ENCODE data around the gene RIPK3. TPM values are rescaled to one million over a fixed set of nuclear protein-coding genes. Genes with fewer than 3 reads are reported as not detected.
"Not testable (repeated sequence)": the region's sequence is repeated elsewhere in the genome, so short reads cannot be mapped to it uniquely, and the experiment has no call there.

The RIPK3 gene
- total RNA-seq, 2 experiments from 2014 or later: 5.4 to 6.3 TPM

DNA sequence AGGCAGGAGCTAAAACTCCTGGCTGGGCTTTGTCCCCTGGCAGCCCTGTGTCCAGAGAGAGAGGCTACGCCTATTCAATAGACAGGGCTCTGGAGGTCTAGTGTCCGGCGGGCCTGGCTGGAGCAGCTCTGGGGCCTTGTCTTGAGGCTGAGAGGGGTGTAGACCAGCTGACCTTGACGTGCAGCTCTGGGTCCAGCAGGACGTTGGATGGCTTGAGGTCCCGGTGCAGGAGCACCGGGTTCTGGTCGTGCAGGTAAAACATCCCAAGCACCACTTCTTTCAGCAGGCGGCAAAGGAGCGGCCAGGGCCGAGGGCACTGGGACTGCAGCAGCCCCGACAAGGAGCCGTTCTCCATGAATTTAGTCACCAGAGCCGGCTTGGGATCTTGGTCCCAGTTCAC is 948 bp downstream of the RIPK3 start:
- H3K9me3 Mint-ChIP-seq: no peaks in the 10 kb centered on the region
- DNase-seq: no peak

DNA sequence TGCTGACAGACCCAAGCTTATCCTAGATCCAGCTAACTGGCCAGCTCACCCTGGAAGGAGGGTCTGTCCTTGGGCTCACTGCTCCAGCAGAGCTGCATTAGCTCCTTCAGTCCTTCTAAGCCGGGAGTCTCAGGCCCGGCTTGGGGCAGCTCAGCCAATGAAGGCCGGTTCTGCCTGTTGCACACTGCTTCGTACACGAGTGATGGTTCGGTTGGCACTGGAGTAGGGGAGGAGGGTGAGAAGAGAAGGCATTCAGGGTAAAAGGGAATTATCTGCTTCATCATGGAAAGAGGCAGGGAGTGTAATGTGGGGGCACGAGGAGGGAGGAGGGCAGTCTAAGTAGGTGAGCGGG is 2.0 kb downstream of the RIPK3 start:
- H3K27me3 Mint-ChIP-seq: peaks cover 28% of the 10 kb centered on the region
- H3K4me1 Mint-ChIP-seq: peaks cover 29% of the 10 kb centered on the region
- no peak overlapping the region for H3K4me3 Mint-ChIP-seq
- no peaks in the 10 kb centered on the region for H3K9me3 Mint-ChIP-seq
- peaks cover 4% of the 10 kb centered on the region for H3K36me3 Mint-ChIP-seq
- no peak overlapping the region for H3K27ac Mint-ChIP-seq
- no peak for DNase-seq

More for the DNA sequence above, 948 bp downstream of the RIPK3 start:
- H3K27me3 Mint-ChIP-seq: peaks cover 17% of the 10 kb centered on the region
- no peak overlapping the region for H3K27ac Mint-ChIP-seq
- peaks cover 4% of the 10 kb centered on the region for H3K36me3 Mint-ChIP-seq
- peak overlapping the region; percentile 85 for H3K4me3 Mint-ChIP-seq
- H3K4me1 Mint-ChIP-seq: peaks cover 25% of the 10 kb centered on the region

DNA sequence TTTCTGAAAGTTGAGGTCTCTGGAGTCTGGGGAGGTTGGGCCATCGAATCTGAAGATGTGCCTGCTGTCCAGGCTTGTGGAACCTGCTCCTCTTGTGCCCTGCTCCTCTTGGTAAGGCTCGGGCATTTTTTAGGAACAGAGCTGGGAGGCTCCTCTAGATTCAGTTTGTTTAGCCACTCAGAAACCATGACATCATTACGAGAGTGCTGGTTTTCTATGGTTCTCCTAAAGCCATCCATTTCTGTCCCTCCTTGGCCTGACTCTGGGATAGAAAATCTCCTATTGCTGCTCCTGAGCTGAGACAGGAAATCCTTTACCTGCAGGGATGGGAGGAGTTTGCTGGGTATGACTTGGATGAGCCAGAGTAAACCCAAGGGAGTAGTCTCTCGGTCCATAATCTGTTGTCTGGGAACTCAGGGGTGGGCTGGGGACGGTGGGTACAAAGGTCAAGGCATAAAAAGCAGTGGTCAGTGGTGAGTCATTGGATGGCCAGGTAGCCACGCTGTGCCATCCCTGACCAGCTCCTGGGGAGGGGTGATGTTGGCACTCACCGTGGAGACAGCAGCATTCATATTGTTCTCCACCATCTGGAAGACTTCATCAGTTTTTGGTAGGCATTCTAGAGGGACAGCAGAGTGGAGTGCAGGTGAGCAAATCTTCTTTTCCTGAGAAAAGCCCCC is 2.5 kb downstream of the RIPK3 start:
- Mint-ChIP-seq H3K9me3 (no peaks in the 10 kb centered on the region), H3K27me3 (peaks cover 33% of the 10 kb centered on the region), H3K36me3 (peaks cover 4% of the 10 kb centered on the region), H3K27ac (no peak overlapping the region), H3K4me1 (peaks cover 32% of the 10 kb centered on the region), H3K4me3 (no peak overlapping the region)
- no peak for DNase-seq

DNA sequence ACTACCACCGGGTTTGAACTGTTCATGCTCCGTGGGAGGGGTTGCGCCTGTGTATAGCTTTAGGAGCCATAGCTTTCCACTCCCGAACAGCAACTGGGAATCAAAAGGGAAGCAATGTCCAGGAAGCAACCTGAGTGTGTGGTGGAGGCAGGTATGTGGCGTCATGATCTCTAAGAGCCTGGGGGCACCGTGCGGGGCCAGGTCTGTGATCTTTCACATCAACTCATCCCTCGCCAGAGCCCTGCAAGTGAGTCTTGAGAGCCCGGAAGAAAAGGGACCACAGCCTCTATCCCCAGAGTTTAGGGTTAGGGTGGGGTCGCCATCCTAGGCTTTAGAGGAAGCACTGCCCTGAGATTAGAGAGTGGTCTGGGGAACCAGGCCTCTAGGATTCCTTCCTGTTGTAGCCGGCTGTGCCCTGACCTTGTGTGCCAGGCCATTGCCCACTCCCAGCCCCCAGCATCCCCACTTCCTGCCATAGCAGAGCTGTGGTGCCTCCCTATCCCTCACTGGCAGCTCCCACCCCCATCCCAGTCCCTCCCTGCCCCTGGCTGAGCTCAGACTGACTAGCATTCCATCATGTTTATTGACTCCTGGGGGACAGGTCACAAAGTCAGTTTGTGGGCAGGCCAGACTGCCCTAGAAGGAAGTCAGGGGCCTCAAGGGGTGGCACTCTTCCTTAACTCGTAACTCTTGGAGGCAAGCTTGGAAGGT is 4.2 kb downstream of the RIPK3 start:
- DNase-seq: no peak
- Mint-ChIP-seq H3K4me1 (peaks cover 39% of the 10 kb centered on the region), H3K9me3 (no peaks in the 10 kb centered on the region), H3K36me3 (peaks cover 4% of the 10 kb centered on the region), H3K27me3 (peaks cover 46% of the 10 kb centered on the region), H3K4me3 (no peak overlapping the region), H3K27ac (no peak overlapping the region)

DNA sequence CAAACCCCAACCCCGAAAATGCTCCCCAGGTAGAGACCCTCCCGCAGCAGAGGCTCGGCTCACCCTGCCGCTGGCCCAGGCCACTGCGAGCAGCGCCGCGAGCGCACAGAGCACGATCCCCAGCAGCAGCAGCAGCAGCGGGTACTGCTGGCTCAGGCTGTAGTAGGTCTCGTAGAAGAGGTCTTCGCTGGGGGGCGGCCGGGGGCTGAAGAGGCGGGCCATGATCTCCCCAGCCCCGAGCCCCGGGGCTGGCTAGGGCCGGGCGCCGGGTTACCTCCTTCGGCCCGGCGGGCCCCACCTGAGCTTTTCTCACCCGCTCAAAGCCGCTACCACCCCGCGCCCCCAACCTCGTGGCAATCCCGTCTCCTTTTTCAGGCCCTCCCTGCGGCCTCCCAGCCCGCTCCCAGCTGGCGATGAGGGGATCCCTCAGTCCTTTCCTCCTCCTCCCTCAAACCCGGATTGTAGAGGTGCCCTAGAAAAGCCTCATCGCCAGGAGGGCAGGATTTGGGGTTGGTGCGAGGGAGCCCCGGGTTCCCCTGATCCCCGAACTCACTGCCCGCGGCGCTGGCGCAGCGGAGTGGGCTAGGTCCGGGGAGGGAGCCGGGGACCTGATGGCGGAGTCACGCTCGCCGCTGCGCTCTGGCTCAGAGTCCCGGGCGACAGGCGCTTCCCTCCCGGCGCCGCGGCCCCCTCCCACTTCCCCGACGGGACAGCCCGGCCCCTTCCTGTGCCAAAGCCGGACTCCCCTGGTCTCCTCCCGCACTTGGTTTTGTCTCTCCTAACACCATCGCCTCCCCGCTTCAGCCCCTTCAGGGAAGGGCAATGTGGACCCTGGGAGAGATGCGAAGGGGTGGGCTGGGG is 5.1 kb downstream of the RIPK3 start, which contains the start of gene ADCY4:
Gene ADCY4, minus strand, starts transcription at position 641 of the 861 bp plus-strand sequence. Its CDS starts 419 bp downstream, at position 222.
- Mint-ChIP-seq H3K4me3 (peak within 1 kb of the TSS; percentile 50), H3K36me3 (peaks cover 4% of the 10 kb centered on the region), H3K27me3 (peaks cover 49% of the 10 kb centered on the region), H3K9me3 (no peaks in the 10 kb centered on the region), H3K27ac (no peak within 1 kb of the TSS), H3K4me1 (peaks cover 34% of the 10 kb centered on the region)
- no peak for DNase-seq

DNA sequence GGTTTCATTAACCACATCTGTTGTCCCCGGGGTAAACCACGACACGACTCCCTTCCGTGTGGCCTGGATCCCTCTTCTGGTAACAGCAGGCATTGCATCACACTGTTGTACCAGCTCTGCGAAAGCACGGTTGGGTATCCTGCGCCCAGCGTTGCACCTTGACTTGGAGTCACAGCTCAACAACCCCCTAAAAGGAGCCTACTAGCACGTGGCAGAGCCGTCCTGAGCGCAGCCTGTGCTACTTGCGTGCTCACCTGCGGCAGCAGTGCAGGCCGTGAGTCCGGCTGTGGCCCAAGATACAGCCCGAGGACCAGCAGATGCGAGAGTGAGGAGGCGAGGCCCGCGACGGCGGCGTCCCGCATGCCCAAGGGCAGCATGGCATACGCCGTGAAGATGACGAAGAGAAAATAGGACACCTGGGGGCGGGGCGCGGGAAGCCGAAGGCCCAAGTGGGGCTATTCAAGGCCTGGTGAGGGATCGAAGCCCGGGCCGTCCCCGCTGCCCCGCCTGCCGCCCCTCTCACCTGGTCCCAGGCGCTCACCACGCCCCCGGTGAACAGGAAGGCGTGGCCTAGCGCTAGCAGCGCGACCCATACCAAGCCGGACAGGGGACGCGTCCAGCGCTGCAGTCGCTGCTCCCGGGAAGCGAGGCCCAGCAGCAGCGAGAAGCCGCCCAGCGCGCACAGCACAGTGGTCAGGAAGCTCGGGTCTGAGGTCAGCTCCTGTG is 7.4 kb downstream of the RIPK3 start:
- no peaks in the 10 kb centered on the region for H3K9me3 Mint-ChIP-seq
- peak; percentile 82 for DNase-seq
- H3K4me1 Mint-ChIP-seq: peaks cover 28% of the 10 kb centered on the region
- H3K4me3 Mint-ChIP-seq: peak overlapping the region; percentile 76
- H3K27ac Mint-ChIP-seq: peak overlapping the region; percentile 64
- H3K27me3 Mint-ChIP-seq: peaks cover 49% of the 10 kb centered on the region
- H3K36me3 Mint-ChIP-seq: peaks cover 3% of the 10 kb centered on the region

DNA sequence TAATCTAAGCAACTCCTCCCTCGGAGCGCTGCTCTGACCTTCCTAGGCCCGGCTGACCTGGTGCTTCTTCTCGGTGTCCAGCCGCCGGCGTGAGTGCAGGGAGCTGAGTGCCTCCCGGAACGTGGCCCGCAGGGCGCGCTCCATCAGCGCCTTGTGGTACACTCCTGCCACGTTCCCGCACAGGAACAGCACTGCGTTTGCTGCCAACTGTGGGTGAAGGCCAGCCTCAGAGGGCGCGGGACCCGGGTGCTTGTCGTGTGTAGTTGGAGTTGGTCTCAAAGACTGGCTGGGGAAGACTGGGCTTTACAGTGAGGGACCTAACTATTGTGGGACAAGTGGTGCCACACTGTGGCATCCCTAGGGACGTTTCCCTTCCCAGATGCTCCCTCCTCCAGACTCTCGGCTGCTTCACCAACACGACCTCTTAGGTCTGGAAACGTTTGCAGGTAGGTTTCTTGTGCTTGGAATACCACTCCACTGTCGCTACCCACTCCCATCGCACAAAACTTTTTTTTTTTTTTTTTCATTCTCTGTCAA is 8.0 kb downstream of the RIPK3 start:
- peak overlapping the region; percentile 76 for H3K4me3 Mint-ChIP-seq
- no peaks in the 10 kb centered on the region for H3K9me3 Mint-ChIP-seq
- H3K27me3 Mint-ChIP-seq: peaks cover 49% of the 10 kb centered on the region
- peaks cover 30% of the 10 kb centered on the region for H3K4me1 Mint-ChIP-seq
- peaks cover 2% of the 10 kb centered on the region for H3K36me3 Mint-ChIP-seq
- H3K27ac Mint-ChIP-seq: peak overlapping the region; percentile 64
- no peak for DNase-seq

DNA sequence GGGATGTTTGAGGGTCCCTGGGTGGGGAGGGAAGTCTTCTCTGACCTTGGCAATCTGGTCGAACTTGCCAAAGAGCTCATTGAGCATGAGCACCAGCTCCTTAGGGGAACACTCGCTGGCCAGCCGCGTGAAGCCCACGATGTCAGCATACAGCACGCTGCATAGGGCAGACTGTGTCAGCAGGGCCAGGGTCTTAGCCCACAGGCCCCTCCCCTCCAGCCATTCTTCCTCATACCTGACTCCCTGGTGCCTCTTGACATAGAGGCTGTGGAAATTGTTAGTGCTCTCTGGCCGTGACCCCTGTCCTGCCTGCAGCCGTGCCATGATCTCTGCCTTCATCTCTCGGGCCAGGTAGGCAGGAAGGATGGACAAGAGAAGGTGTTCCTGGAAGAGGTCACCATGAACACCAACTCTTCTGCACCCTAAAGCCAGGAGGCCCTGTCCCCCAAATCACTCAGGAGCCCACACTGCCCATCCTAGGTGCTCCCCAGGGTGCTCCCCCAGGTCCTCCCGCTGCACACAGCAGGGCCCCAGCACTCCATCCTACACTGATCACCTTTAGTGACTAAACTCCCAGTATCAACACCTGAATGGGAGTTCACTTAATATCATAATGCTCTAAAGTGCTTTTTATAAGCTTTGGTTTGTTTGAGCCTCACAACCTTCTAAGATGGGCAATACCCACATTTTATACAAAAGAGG is 8.7 kb downstream of the RIPK3 start:
- Mint-ChIP-seq H3K36me3 (peaks cover under 1% of the 10 kb centered on the region), H3K9me3 (no peaks in the 10 kb centered on the region), H3K4me3 (no peak overlapping the region), H3K27ac (no peak overlapping the region), H3K27me3 (peaks cover 49% of the 10 kb centered on the region), H3K4me1 (peaks cover 28% of the 10 kb centered on the region)
- no peak for DNase-seq

DNA sequence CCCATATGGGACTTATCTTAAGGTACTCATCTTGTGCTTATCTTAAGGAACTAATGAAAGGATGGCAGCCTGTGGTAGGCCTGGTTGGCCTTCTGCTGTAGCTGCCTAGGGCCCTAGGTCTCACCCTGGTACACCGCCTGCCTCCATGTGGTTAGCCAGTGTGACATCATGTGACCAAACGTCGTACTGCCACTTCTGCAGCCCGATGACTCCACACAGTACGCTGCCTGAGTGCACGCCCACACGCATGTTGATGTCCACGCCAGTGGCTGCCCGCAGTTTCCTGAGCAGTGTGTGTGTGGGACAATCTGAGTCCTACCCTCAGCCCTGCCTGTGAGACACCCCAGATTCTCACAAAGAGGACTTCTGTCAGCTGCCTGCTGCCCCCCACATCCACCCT is 10.1 kb downstream of the RIPK3 start:
- H3K27me3 Mint-ChIP-seq: peaks cover 41% of the 10 kb centered on the region
- H3K4me3 Mint-ChIP-seq: no peak overlapping the region
- no peaks in the 10 kb centered on the region for H3K9me3 Mint-ChIP-seq
- peak; percentile 35 for DNase-seq
- no peak overlapping the region for H3K27ac Mint-ChIP-seq
- peaks cover 26% of the 10 kb centered on the region for H3K4me1 Mint-ChIP-seq
- H3K36me3 Mint-ChIP-seq: no peaks in the 10 kb centered on the region

DNA sequence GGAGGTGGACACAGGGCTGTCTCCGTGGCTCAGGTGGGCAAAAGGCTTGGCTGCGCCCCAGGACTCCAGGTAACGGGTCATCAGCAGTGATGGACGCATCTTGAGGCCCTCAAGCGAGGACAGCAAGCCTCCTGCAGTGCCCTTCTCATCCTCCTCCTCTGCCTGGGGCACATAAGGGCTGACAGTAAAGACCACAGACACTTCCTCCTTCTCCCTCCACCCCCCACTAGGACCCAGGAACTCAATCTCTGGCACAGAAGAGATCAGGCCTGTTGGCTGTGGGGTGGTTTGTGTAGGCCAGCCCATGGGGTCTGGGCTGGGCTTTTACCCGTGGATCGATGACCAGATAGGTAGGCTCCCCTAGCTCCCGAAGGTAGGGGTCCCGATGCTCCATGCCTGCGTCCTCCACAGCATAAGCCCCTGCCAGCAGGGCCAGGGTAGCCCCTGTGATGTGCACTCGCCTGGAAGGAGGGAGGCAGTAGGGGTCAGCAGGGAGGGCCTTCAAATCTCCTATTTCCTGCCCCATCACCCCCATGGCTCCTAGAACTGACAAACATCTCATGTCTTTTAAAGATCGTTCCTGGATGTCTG is 10.6 kb downstream of the RIPK3 start:
- no peaks in the 10 kb centered on the region for H3K9me3 Mint-ChIP-seq
- no peaks in the 10 kb centered on the region for H3K36me3 Mint-ChIP-seq
- H3K27me3 Mint-ChIP-seq: peaks cover 35% of the 10 kb centered on the region
- no peak for DNase-seq
- no peak overlapping the region for H3K4me3 Mint-ChIP-seq
- H3K27ac Mint-ChIP-seq: no peak overlapping the region
- H3K4me1 Mint-ChIP-seq: peaks cover 24% of the 10 kb centered on the region

DNA sequence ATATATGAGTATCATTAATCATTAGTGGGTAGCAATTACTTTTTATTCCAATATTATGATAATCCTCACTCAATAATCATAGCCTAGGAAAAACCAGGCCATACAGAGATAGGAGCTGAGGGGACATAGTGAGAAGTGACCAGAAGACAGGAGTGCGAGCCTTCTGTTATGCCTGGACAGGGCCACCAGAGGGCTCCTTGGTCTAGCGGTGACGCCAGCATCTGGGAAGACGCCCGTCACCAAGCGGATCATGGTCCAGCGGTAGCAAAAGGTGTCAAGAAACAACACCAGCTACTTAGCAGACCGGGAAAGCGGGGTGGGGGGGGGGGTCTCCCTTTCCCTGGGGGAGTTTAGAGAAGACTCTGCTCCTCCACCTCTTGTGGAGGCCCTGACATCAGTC is 11.9 kb downstream of the RIPK3 start:
- not testable (repeated sequence) for DNase-seq, H3K4me3 Mint-ChIP-seq, H3K27ac Mint-ChIP-seq, H3K36me3 Mint-ChIP-seq, H3K9me3 Mint-ChIP-seq
- peaks cover 23% of the 10 kb centered on the region for H3K27me3 Mint-ChIP-seq
- peaks cover 19% of the 10 kb centered on the region for H3K4me1 Mint-ChIP-seq

DNA sequence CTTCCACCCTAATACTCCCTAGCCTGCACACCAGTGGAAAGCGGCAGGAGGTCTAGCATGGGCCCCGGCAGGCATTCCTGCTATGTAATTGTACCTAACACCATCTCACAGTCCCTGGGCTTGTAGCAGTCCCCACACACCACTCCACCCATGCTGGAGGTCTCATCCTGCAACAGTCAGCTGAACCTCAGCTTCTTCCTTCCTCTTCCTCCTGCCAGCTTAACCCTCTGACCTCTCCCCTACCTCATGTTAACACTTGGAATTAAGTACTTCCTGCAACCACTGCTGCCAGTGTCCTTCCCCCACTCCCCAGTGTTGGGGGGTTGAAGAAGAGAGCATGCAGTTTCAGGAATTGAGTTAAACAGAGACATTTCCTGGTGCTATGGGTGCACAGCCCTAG is 12.5 kb downstream of the RIPK3 start:
- DNase-seq: no peak
- Mint-ChIP-seq H3K36me3 (no peaks in the 10 kb centered on the region), H3K27me3 (peaks cover 17% of the 10 kb centered on the region), H3K27ac (no peak overlapping the region), H3K4me3 (no peak overlapping the region), H3K4me1 (peaks cover 15% of the 10 kb centered on the region), H3K9me3 (no peaks in the 10 kb centered on the region)

DNA sequence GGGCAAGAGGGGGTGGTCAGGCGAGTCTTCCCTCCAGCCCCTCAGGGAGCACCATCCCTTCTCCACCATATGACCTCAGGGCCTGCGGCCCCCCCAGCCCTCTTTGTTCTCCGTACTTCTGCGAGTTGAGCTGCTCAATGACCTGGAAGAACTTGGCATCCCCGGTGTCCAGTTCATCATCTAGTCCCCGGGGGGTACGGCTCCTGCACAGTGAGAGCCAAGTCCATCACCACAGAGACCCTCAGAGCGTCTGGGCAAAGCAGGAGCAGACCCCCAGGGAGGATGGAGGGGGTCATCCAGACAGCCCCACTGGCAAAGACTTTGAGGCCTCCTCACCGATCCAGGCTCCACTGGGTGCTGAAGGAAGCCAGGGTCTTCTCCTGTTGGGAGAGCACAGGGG is 13.8 kb downstream of the RIPK3 start:
- peaks cover 8% of the 10 kb centered on the region for H3K4me1 Mint-ChIP-seq
- DNase-seq: no peak
- no peak overlapping the region for H3K27ac Mint-ChIP-seq
- no peaks in the 10 kb centered on the region for H3K9me3 Mint-ChIP-seq
- no peaks in the 10 kb centered on the region for H3K36me3 Mint-ChIP-seq
- H3K27me3 Mint-ChIP-seq: peaks cover 6% of the 10 kb centered on the region
- no peak overlapping the region for H3K4me3 Mint-ChIP-seq
